Adrenal gland (tissue), 12 donors: Measurements from ENCODE around the gene VWA3A. TPM values are rescaled to one million over a fixed set of nuclear protein-coding genes. Genes with fewer than 3 reads are reported as not detected.
A peak's percentile ranks its signal among the peaks of the same experiment; 100 is the strongest.

Experiments
- DNase-seq, 7 donors: peaks; one replicate each; pipeline ENCODE4 v3.0.0-alpha.2; 2019 to 2020
- H3K27ac ChIP-seq, 5 donors: fragments of 200-600 bp; sonication (generic) in 4 of 5; 1 replicate in 3 of 5; 2 replicates in 2 of 5; pipeline versions ENCODE4 v1.5.1 to v1.8.0; 2016 to 2020; ENCODE audit warnings: mild to moderate bottlenecking in 1 of 5
- H3K27me3 ChIP-seq: fragments of 200-600 bp; 2 replicates; pipeline ENCODE4 v1.8.0; 2021
- H3K36me3 ChIP-seq, 2 donors: fragments of 200-600 bp; replicated peaks in 1 of 2; 1 replicate in 1 of 2; 2 replicates in 1 of 2; pipeline versions ENCODE4 v1.5.1 to v1.8.0; 2018 to 2022
- H3K4me1 ChIP-seq, 2 donors: fragments of 200-600 bp; replicated peaks in 1 of 2; 1 replicate in 1 of 2; 2 replicates in 1 of 2; pipeline versions ENCODE4 v1.5.1 to v1.8.0; 2018 to 2021
- H3K4me3 ChIP-seq, 4 donors: fragments of 200-600 bp; sonication (generic) in 3 of 4; one replicate each; pipeline ENCODE4 v1.5.1; 2016 to 2018
- H3K9me3 ChIP-seq, 3 donors: fragments of 200-600 bp; sonication (generic) in 1 of 3; replicated peaks in 1 of 3; 1 replicate in 2 of 3; 2 replicates in 1 of 3; pipeline versions ENCODE4 v1.5.1 to v1.8.0; 2016 to 2021
- POLR2A ChIP-seq, 2 donors: fragments of 450-650 bp; IDR thresholded peaks; one replicate each; pipeline ENCODE4 v1.6.1; 2017; ENCODE audit warnings: antibody characterized with exemption in 2 of 2, mild to moderate bottlenecking in 2 of 2, moderate library complexity in 1 of 2
- WGBS, 4 donors: extraction: QIAGEN DNeasy Blood & Tissue Kit in 2 of 4; methylation state at CpG; one replicate each; pipeline versions ENCODE4 v1.1.5 to v1.1.7; 2013 to 2017; 5-methylcytosine and 5-hydroxymethylcytosine counted together
- intact Hi-C, 2 donors: fragments of 100-400 bp; cut with DNase I; formaldehyde crosslinking; loops; one replicate each; pipeline versions ENCODE4 v1.14.1 to v1.15.0; 2022 to 2023
- polyA plus RNA-seq, 3 donors: library from polyadenylated mRNA; stranded (reverse); fragments of 200-250 nt in 2 of 3; fragments of 350-450 nt in 1 of 3; fragmentation: Illumina TruSeq in 1 of 3; extraction: RNeasy Lipid Tissue Mini Kit (QIAGEN cat#74804) in 1 of 3; gene quantifications; one replicate each; pipeline ENCODE4 v1.2.3, GENCODE V29; 2013 to 2014
- total RNA-seq, 9 donors: library from RNA; depleted of rRNA in 4 of 9; stranded (reverse); fragments of >200 nt in 4 of 9; fragments of 120-200 nt in 1 of 9; fragmentation: NEBNext Ultra II Directional in 1 of 9; extraction: Animal tissue kit (Norgen Biotek cat#: 25700) in 1 of 9; gene quantifications; one replicate each; pipeline versions ENCODE4 v1.1.0 to v1.2.4, GENCODE V29; 2013 to 2023
- TF ChIP-seq, protein P1 (sequence below), 6 experiments: fragments of 450-650 bp in 4 of 6; fragments of 200-600 bp in 2 of 6; sonication (generic) in 1 of 6; IDR thresholded peaks; 1 replicate in 5 of 6; 2 replicates in 1 of 6; pipeline versions ENCODE4 v1.5.1 to v1.8.0; 2016 to 2021; ENCODE audit warnings: antibody characterized with exemption in 6 of 6, mild to moderate bottlenecking in 2 of 6, moderate library complexity in 1 of 6
- donor health status: healthy with polysubstance abuse.
- donor health status: Bipolar disorder and iron deficiency.
- donor health status: DM: yes; HTN: yes; CAD: no.
- donor health status: DM: no; HTN: no; CAD: no.
- donor health status: DM: no; HTN: no; CAD: no.
- donor health status: DM: yes; HTN: yes; CAD: no.

VWA3A gene
- total and polyA plus RNA-seq, 12 donors, result 0.17 to 0.72 (median 0.29) TPM; not detected in 6

DNA sequence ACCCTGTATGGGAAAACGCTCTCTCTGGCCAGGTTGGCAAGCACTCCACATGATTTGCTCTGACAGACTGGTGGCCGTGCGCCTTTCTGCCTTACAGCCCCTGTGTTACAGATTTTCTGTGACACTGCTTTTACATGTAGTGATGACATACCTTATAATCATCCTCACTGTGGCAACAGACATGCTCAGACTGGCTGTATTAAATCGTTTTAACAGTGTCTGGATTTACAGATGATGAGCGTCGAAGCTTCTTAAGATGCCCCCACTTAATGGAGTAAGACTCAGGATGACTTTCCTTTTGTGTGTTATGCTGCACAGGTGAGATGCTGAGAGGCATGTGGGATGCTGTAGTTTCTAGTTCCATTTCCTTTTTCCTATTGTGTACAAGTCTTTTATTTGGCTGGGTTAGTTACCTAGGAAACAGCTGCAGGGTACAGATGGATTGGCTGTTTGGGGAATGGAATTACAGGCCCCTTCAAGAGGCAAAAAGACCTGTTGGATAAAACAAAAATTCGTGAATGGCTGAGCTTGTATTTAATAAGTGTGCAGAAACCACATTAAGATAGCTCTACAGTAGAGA, 20.9 kb upstream of the VWA3A start:
- no peaks in the 10 kb centered on the region for H3K9me3 ChIP-seq
- TF ChIP-seq, protein P1, sequence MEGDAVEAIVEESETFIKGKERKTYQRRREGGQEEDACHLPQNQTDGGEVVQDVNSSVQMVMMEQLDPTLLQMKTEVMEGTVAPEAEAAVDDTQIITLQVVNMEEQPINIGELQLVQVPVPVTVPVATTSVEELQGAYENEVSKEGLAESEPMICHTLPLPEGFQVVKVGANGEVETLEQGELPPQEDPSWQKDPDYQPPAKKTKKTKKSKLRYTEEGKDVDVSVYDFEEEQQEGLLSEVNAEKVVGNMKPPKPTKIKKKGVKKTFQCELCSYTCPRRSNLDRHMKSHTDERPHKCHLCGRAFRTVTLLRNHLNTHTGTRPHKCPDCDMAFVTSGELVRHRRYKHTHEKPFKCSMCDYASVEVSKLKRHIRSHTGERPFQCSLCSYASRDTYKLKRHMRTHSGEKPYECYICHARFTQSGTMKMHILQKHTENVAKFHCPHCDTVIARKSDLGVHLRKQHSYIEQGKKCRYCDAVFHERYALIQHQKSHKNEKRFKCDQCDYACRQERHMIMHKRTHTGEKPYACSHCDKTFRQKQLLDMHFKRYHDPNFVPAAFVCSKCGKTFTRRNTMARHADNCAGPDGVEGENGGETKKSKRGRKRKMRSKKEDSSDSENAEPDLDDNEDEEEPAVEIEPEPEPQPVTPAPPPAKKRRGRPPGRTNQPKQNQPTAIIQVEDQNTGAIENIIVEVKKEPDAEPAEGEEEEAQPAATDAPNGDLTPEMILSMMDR (IDR thresholded peaks at IDR 0.05), result no peak
- TF ChIP-seq POLR2A (IDR thresholded peaks at IDR 0.05), result no peak
- peaks cover 6 to 35% of the 10 kb centered on the region in 2 donors for H3K4me1 ChIP-seq
- no peaks in the 10 kb centered on the region for H3K36me3 ChIP-seq
- no peak for DNase-seq
- H3K4me3 ChIP-seq, result no peak overlapping the region
- intact Hi-C loops, result loop anchor here in 1 of 2 donors (5.0 kb wide), 1 partner anchor 69 kb away; the partner anchor contains the start of gene PDZD9
- H3K27ac ChIP-seq, result peak overlapping the region in 2 of 5 donors; percentile 16 to 50
- WGBS, 4 donors, result 75 to 84% (median 83%) methylated on average over 7 of the region's 7 CpGs
- H3K27me3 ChIP-seq, result no peaks in the 10 kb centered on the region

DNA sequence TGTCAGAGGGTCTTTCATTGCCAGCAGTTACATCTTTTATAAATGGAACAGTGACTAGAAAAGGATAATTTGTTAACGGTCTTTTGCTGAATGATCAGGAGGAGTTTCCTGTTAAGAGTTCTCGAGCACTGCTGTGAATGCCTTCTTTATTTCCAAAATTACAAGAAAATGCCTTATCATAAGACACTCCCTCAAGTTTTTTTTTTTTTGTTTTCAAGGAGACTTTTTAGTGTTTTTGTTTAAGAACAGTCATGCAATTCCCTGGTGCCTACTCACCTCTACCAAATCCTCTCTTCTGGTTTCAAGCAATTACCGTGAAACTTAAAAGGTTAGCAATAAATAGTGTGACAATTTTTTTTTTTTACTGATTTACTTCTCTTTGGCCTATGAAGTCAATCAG, 19.0 kb upstream of the VWA3A start:
- intact Hi-C loops, result loop anchor here in 1 of 2 donors (5.0 kb wide), 1 partner anchor 71 kb away; the partner anchor contains the start of gene PDZD9
- no peak overlapping the region for H3K27ac ChIP-seq
- DNase-seq, result no peak
- H3K4me3 ChIP-seq, result no peak overlapping the region
- WGBS, 4 donors, result 72 to 79% (median 76%) methylated on average over 3 of the region's 3 CpGs
- H3K9me3 ChIP-seq, result no peaks in the 10 kb centered on the region
- H3K27me3 ChIP-seq, result no peaks in the 10 kb centered on the region
- TF ChIP-seq, protein P1 (IDR thresholded peaks at IDR 0.05), result no peak
- H3K4me1 ChIP-seq, result peaks cover 6 to 35% of the 10 kb centered on the region in 2 donors
- H3K36me3 ChIP-seq, result no peaks in the 10 kb centered on the region

DNA sequence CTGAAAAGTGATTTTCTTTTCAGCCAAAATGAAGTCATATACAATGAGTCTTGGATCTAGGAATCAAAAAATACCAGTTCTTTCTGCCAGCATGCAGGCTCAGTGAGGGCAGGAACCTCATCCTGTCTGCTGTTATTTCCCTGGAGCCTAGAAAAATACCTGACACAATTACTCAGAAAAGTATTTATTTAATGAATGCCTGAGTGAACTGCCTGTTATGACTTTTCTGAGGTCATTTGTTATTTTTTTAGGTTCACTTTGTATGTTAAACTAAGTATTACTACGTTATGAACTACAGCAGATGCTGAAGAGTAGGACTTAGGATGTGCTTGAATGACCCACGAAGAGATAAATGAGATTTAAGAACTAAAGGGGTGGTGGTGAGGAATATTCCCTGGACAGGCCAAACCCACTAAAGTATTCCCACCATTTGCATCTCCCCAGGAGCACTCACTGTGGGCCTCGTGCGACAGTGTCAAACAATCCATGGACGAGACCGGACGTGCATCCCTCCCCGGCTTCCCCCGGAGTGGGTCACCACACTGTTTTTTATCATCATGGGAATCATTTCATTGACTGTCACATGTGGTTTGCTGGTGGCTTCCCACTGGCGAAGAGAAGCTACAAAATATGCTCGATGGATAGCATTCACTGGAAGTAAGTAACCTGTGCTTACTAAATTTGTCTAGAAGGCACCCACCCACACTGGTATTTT, 17.1 kb upstream of the VWA3A start:
- 94 to 96% (median 96%) methylated on average over 11 of the region's 11 CpGs for WGBS, 4 donors
- DNase-seq, result no peak
- intact Hi-C loops, result no loop called here
- TF ChIP-seq, protein P1 (IDR thresholded peaks at IDR 0.05), result no peak
- no peak for TF ChIP-seq POLR2A (IDR thresholded peaks at IDR 0.05)
- Histone ChIP-seq H3K27ac (no peak overlapping the region), H3K36me3 (no peaks in the 10 kb centered on the region), H3K4me1 (peaks cover 6 to 29% of the 10 kb centered on the region in 2 donors), H3K4me3 (no peak overlapping the region), H3K27me3 (no peaks in the 10 kb centered on the region), H3K9me3 (no peaks in the 10 kb centered on the region)

DNA sequence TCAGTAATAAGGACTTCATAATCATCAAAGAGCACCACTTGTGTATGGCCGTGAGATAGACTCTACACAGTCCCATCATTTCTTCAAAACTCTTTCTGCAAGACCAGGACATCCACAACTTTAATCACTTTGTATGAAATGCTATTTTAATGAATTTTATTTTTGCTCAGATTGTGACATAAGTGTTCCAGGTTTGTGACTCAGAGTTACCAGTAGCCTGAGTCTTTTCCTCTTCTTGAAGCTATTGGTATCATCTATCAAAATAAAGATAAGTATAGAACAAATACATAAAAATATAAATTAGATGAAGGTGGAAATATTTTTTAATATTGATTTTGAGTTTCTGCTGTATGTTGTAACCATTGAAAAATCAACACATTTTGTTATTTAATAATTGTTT, 16.6 kb upstream of the VWA3A start:
- Histone ChIP-seq H3K27ac (no peak overlapping the region), H3K36me3 (no peaks in the 10 kb centered on the region), H3K9me3 (no peaks in the 10 kb centered on the region), H3K4me1 (peaks cover 6 to 24% of the 10 kb centered on the region in 2 donors), H3K27me3 (no peaks in the 10 kb centered on the region), H3K4me3 (no peak overlapping the region)
- intact Hi-C loops, result no loop called here
- DNase-seq, result no peak
- 90 to 100% (median 97%) methylated on average over 1 of the region's 1 CpG for WGBS, 4 donors
- TF ChIP-seq, protein P1 (IDR thresholded peaks at IDR 0.05), result no peak
- TF ChIP-seq POLR2A (IDR thresholded peaks at IDR 0.05), result no peak
